ENCODE results near the gene NTRK3. TPM values are rescaled to one million over a fixed set of nuclear protein-coding genes. Genes with fewer than 3 reads are reported as not detected.

The NTRK3 gene
- total and polyA plus RNA-seq, 12 donors, result 0.45 to 5.6 (median 2.3) TPM

DNA sequence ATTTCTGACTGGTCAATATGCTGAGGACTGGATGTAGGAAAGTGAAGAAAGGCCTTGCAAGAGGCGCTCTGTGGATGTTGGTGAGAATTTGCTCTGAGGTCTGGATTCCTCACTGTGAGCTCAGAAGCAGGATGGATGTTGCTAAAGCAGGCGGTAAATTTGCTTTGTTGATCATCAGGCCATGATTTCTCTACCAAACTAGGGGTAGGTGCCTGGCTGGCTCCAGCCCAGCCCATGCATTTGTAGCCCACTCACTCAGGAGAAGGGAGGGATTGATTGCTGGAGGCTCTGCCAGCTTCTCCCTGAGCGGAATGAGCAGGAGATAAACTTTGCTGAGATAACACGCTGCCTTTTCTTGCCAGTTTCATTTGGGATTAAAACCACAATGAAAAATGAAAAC lies 44.3 kb upstream of the NTRK3 start:
- intact Hi-C loops (cut with DNase I), result no loop called here
- Histone ChIP-seq H3K36me3 (no peaks in the 10 kb centered on the region), H3K27ac (no peak overlapping the region), H3K9me3 (no peaks in the 10 kb centered on the region), H3K27me3 (peaks cover 0 to 29% (median 13%) of the 10 kb centered on the region in 7 donors), H3K4me1 (no peaks in the 10 kb centered on the region), H3K4me3 (no peak overlapping the region)
- ATAC-seq (no peak), DNase-seq (no peak)
- WGBS, 2 donors, result 62% methylated on average over 4 of the region's 4 CpGs
- TF ChIP-seq, protein P1, sequence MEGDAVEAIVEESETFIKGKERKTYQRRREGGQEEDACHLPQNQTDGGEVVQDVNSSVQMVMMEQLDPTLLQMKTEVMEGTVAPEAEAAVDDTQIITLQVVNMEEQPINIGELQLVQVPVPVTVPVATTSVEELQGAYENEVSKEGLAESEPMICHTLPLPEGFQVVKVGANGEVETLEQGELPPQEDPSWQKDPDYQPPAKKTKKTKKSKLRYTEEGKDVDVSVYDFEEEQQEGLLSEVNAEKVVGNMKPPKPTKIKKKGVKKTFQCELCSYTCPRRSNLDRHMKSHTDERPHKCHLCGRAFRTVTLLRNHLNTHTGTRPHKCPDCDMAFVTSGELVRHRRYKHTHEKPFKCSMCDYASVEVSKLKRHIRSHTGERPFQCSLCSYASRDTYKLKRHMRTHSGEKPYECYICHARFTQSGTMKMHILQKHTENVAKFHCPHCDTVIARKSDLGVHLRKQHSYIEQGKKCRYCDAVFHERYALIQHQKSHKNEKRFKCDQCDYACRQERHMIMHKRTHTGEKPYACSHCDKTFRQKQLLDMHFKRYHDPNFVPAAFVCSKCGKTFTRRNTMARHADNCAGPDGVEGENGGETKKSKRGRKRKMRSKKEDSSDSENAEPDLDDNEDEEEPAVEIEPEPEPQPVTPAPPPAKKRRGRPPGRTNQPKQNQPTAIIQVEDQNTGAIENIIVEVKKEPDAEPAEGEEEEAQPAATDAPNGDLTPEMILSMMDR (IDR thresholded peaks at IDR 0.05), result no peak

DNA sequence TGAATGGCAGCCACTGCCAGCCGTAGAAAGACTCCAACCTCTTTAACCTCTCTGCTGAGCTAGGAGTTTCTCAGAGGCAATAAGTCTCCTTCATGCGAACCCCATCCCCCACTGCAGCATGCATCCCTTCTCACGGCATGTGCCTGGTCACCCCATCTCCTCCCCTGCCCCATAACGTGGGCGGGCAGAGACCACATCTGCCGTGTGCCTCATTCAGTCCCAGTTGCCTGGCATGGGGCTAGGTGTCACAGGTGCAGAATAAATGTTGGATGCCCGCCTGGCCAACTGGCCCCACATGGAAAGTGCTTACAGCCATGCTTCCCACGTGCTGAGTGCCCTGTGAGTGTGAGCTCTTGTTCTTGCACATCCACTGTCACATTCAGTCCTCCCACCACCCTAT lies 43.5 kb upstream of the NTRK3 start:
- WGBS, 2 donors, result 55 to 60% methylated on average over 8 of the region's 8 CpGs
- ATAC-seq (no peak), DNase-seq (no peak)
- H3K36me3 ChIP-seq, result no peaks in the 10 kb centered on the region
- H3K27ac ChIP-seq, result no peak overlapping the region
- peaks cover 0 to 29% (median 13%) of the 10 kb centered on the region in 7 donors for H3K27me3 ChIP-seq
- intact Hi-C loops (cut with DNase I), result no loop called here
- no peak overlapping the region for H3K4me3 ChIP-seq
- TF ChIP-seq, protein P1 (IDR thresholded peaks at IDR 0.05), result no peak
- H3K9me3 ChIP-seq, result no peaks in the 10 kb centered on the region
- no peaks in the 10 kb centered on the region for H3K4me1 ChIP-seq

DNA sequence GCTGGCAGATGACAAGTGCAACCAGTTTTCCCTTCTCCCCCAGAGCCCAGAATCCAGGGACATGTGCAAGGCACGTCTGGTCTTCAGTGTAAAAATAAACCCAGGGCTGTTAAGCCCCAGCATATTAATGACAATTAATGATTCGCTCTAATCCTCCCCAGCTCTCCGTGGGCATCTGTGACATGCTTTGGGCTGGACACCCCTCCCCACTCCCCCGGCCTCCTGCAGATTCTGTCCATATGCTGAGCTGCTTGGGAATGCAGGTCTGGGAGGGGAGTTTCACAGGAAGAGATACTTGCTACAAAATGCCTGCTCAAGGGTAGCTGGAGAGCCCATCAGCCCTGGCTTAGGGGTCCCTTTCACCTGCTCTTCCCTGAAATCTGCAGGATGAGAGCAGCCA lies 43.0 kb upstream of the NTRK3 start:
- H3K36me3 ChIP-seq, result no peaks in the 10 kb centered on the region
- TF ChIP-seq, protein P1 (IDR thresholded peaks at IDR 0.05), result no peak
- 30 to 37% methylated on average over 4 of the region's 4 CpGs for WGBS, 2 donors
- no peak overlapping the region for H3K4me3 ChIP-seq
- H3K4me1 ChIP-seq, result no peaks in the 10 kb centered on the region
- no peak for DNase-seq
- H3K27me3 ChIP-seq, result peaks cover 0 to 29% (median 13%) of the 10 kb centered on the region in 7 donors
- H3K27ac ChIP-seq, result no peak overlapping the region
- ATAC-seq, result no peak
- intact Hi-C loops (cut with DNase I), result no loop called here
- no peaks in the 10 kb centered on the region for H3K9me3 ChIP-seq

DNA sequence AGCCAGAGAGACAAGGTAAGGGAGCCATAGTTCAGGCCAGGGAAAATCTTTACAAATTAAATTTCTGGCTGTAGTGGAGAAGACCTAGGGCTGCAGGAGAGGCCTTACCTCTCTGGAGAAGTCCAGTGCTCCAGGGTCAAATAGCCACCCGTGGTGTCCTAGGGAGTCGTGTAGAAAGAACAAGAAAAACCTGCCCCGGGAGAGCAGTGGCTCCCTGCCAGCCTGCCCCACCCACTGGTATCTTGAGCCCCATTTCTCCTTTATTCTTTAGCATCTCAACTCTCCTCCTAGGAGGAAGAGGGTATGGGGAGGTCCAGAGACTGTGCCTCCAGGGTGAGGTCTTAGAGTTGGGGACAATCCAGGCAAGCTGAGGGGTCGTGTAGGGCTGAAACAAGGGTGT lies 32.1 kb upstream of the NTRK3 start:
- TF ChIP-seq, protein P1 (IDR thresholded peaks at IDR 0.05), result no peak
- Histone ChIP-seq H3K27ac (no peak overlapping the region), H3K9me3 (no peaks in the 10 kb centered on the region), H3K27me3 (peaks cover 0 to 42% (median 39%) of the 10 kb centered on the region in 7 donors), H3K36me3 (no peaks in the 10 kb centered on the region), H3K4me3 (no peak overlapping the region), H3K4me1 (no peaks in the 10 kb centered on the region)
- intact Hi-C loops (cut with DNase I), result no loop called here
- DNase-seq (no peak), ATAC-seq (no peak)
- WGBS, 2 donors, result 44 to 62% methylated on average over 4 of the region's 4 CpGs
